ENCODE measurements around the gene OXGR1.

The OXGR1 gene

GRCh38 chr13:96958286-96958891 lies 35.9 kb downstream of the OXGR1 start:
- peak; percentile 28 for DNase-seq

- DNase-seq = no peak
These were observed 41.7 kb downstream of the OXGR1 start for GRCh38 chr13:96952595-96952994.

- DNase-seq = no peak
These were observed 46.1 kb downstream of the OXGR1 start for GRCh38 chr13:96948127-96948526.

GRCh38 chr13:96947343-96947910 lies 46.8 kb downstream of the OXGR1 start:
- DNase-seq = no peak

GRCh38 chr13:96946709-96947311 lies 47.5 kb downstream of the OXGR1 start:
- DNase-seq = no peak

GRCh38 chr13:96940961-96941360 lies 53.3 kb downstream of the OXGR1 start:
- no peak for DNase-seq

- no peak for DNase-seq
These were observed 58.4 kb downstream of the OXGR1 start for GRCh38 chr13:96935901-96936300.

Measured in EL (cell line).